Prostate gland (tissue), 2 donors: ENCODE results near the gene C1QTNF7. TPM values are rescaled to one million over a fixed set of nuclear protein-coding genes. Genes with fewer than 3 reads are reported as not detected.

ENCODE experiments used
- DNase-seq: peaks from one replicate; pipeline ENCODE4 v3.0.0-alpha.2; 2019; ENCODE audit warnings: low spot score
- H3K27ac ChIP-seq, 2 donors: fragments of 200-600 bp; sonication (generic); 2 replicates each; pipeline ENCODE4 v1.5.1; 2017 to 2019
- H3K27me3 ChIP-seq: fragments of 200-600 bp; sonication (generic); replicated peaks from 2 replicates; pipeline ENCODE4 v1.5.1; 2019; ENCODE audit not compliant: insufficient read depth
- H3K36me3 ChIP-seq, 2 donors: fragments of 200-600 bp; sonication (generic); 1 replicate in 1 of 2; 2 replicates in 1 of 2; pipeline versions ENCODE4 v1.5.1 to v1.8.1; 2017 to 2019
- H3K4me1 ChIP-seq: fragments of 200-600 bp; sonication (generic); replicated peaks from 2 replicates; pipeline ENCODE4 v1.5.1; 2019
- H3K4me3 ChIP-seq, 2 donors: fragments of 200-600 bp; sonication (generic); 2 replicates each; pipeline ENCODE4 v1.5.1; 2017 to 2019
- H3K9me3 ChIP-seq: fragments of 200-600 bp; sonication (generic); 2 replicates; pipeline ENCODE4 v1.5.1; 2017
- CTCF ChIP-seq, 4 experiments: fragments of 200-600 bp in 2 of 4; fragments of 450-650 bp in 2 of 4; sonication (generic) in 2 of 4; IDR thresholded peaks; 1 replicate in 3 of 4; 2 replicates in 1 of 4; pipeline ENCODE4 v1.5.1; 2016 to 2019; ENCODE audit warnings: antibody characterized with exemption in 4 of 4, mild to moderate bottlenecking in 2 of 4, moderate library complexity in 2 of 4
- POLR2A ChIP-seq: fragments of 450-650 bp; IDR thresholded peaks from one replicate; pipeline ENCODE4 v1.6.1; 2016; ENCODE audit warnings: antibody characterized with exemption, mild to moderate bottlenecking
- POLR2AphosphoS5 ChIP-seq: sonication (generic); formaldehyde crosslinking; IDR thresholded peaks from one replicate; pipeline ENCODE4 v1.6.1; 2017; ENCODE audit warnings: antibody characterized with exemption
- WGBS: methylation state at CpG from one replicate; pipeline ENCODE4 v1.1.5; 2018; 5-methylcytosine and 5-hydroxymethylcytosine counted together
- intact Hi-C: fragments of 100-400 bp; cut with DNase I; formaldehyde crosslinking; loops from one replicate; pipeline ENCODE4 v1.14.2; 2022
- small RNA-seq, 2 donors: library from RNA; depleted of rRNA; stranded (forward); fragments of <200 nt; gene quantifications; one replicate each; pipeline ENCODE3, GENCODE V24; 2016
- total RNA-seq, 2 donors: library from RNA; depleted of rRNA; stranded (reverse); fragments of >200 nt; gene quantifications; one replicate each; pipeline ENCODE4 v1.1.0, GENCODE V29; 2016

The C1QTNF7 gene
- total RNA-seq, 2 donors from 2014 or later, result 4.6 to 6.0 TPM

- no peak for TF ChIP-seq CTCF (IDR thresholded peaks at IDR 0.05)
- TF ChIP-seq POLR2AphosphoS5, result no peak
- TF ChIP-seq POLR2A, result no peak
- H3K9me3 ChIP-seq, result no peaks in the 10 kb centered on the region
- intact Hi-C loops, result no loop called here
- no peak for DNase-seq
- H3K27ac ChIP-seq, result no peak overlapping the region
- 94% methylated on average over 2 of the region's 2 CpGs for WGBS
- H3K27me3 ChIP-seq, result no peaks in the 10 kb centered on the region
- no peaks in the 10 kb centered on the region for H3K4me1 ChIP-seq
- H3K4me3 ChIP-seq, result no peak overlapping the region
- no peaks in the 10 kb centered on the region for H3K36me3 ChIP-seq
Measured at GRCh38 chr4:15489551-15489950, 61.7 kb downstream of the C1QTNF7 start.

GRCh38 chr4:15493411-15493810 lies 65.6 kb downstream of the C1QTNF7 start:
- TF ChIP-seq POLR2AphosphoS5 (no peak), POLR2A (no peak), CTCF (IDR thresholded peaks at IDR 0.05) (no peak)
- no peak overlapping the region for H3K27ac ChIP-seq
- no peaks in the 10 kb centered on the region for H3K9me3 ChIP-seq
- intact Hi-C loops, result no loop called here
- H3K4me1 ChIP-seq, result no peaks in the 10 kb centered on the region
- no peak overlapping the region for H3K4me3 ChIP-seq
- no peaks in the 10 kb centered on the region for H3K27me3 ChIP-seq
- no peaks in the 10 kb centered on the region for H3K36me3 ChIP-seq
- DNase-seq, result no peak

- 73% methylated on average over 1 of the region's 1 CpG for WGBS
- Histone ChIP-seq H3K27ac (no peak overlapping the region), H3K36me3 (no peaks in the 10 kb centered on the region), H3K9me3 (no peaks in the 10 kb centered on the region), H3K4me3 (no peak overlapping the region), H3K4me1 (no peaks in the 10 kb centered on the region), H3K27me3 (no peaks in the 10 kb centered on the region)
- intact Hi-C loops, result no loop called here
- DNase-seq, result no peak
- TF ChIP-seq POLR2A (no peak), CTCF (IDR thresholded peaks at IDR 0.05) (no peak), POLR2AphosphoS5 (no peak)
Measured at GRCh38 chr4:15495621-15496020, 67.8 kb downstream of the C1QTNF7 start.

Small RNA genes within 50 kb of the gene (small RNA-seq; reads per million reads assigned to genes)
- 0 reads per million in 2 donors for gene AC007016.1

Other genes with a start within 250 kb of the C1QTNF7 start
- 10 to 100 TPM; 13.5 to 38.1 TPM for gene CC2D2A, start 41.8 kb downstream of the C1QTNF7 start, total RNA-seq
- 100 to 1,000 TPM in 1 of 2 donors, 10 to 100 TPM in 1; 86.0 to 123 TPM for gene FBXL5, start 227.3 kb downstream of the C1QTNF7 start, total RNA-seq